NB4 (cell line): ENCODE measurements around the gene THSD7B.
A peak's percentile ranks its signal among the peaks of the same experiment; 100 is the strongest.

Experiments
- DNase-seq: peaks from one replicate; pipeline ENCODE4 v3.0.0; 2010; ENCODE audit warnings: low read depth
- H3K4me3 ChIP-seq: one replicate; pipeline ENCODE4 v1.5.1; 2011; ENCODE audit warnings: mild to moderate bottlenecking, low read depth, low read length, moderate library complexity
- MYC ChIP-seq: IDR thresholded peaks from 2 replicates; pipeline ENCODE4 v1.6.1; 2011; ENCODE audit warnings: low read depth, low read length
- POLR2A ChIP-seq: IDR thresholded peaks from 2 replicates; pipeline ENCODE4 v1.6.1; 2011; ENCODE audit warnings: mild to moderate bottlenecking; ENCODE audit not compliant: insufficient read length; ENCODE audit errors: extremely low read depth
- TF ChIP-seq, protein P1 (sequence below): IDR thresholded peaks from one replicate; pipeline ENCODE4 v1.5.1; 2012; ENCODE audit warnings: low read depth, low read length
- TF ChIP-seq, protein P2 (sequence below): IDR thresholded peaks from 2 replicates; pipeline ENCODE4 v1.6.1; 2011; ENCODE audit warnings: low read depth, low read length

THSD7B gene

DNA sequence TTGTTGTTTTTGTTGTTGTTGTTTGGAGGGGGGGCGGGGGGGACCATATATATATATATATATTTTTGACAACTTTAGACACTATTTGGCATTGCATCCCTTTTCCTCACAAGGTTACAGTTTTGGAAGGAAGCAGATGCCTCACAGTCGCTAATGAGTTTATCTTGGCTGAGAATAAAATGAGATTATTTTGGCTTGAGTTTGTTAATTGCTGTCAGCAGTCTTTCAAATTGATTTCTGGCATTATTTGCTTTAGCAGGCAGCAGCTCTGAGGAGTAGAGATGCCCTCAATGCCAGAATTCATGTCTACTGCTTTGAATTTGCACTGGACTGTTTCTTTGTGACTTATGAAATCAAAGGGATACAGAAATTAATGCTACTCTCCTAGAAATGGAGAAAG is 603.8 kb downstream of the THSD7B start:
- no peak for DNase-seq
- TF ChIP-seq, protein P1, sequence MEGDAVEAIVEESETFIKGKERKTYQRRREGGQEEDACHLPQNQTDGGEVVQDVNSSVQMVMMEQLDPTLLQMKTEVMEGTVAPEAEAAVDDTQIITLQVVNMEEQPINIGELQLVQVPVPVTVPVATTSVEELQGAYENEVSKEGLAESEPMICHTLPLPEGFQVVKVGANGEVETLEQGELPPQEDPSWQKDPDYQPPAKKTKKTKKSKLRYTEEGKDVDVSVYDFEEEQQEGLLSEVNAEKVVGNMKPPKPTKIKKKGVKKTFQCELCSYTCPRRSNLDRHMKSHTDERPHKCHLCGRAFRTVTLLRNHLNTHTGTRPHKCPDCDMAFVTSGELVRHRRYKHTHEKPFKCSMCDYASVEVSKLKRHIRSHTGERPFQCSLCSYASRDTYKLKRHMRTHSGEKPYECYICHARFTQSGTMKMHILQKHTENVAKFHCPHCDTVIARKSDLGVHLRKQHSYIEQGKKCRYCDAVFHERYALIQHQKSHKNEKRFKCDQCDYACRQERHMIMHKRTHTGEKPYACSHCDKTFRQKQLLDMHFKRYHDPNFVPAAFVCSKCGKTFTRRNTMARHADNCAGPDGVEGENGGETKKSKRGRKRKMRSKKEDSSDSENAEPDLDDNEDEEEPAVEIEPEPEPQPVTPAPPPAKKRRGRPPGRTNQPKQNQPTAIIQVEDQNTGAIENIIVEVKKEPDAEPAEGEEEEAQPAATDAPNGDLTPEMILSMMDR: no peak
- TF ChIP-seq, protein P2, sequence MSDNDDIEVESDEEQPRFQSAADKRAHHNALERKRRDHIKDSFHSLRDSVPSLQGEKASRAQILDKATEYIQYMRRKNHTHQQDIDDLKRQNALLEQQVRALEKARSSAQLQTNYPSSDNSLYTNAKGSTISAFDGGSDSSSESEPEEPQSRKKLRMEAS: no peak
- TF ChIP-seq MYC (no peak), POLR2A (no peak)
- H3K4me3 ChIP-seq: no peak overlapping the region

DNA sequence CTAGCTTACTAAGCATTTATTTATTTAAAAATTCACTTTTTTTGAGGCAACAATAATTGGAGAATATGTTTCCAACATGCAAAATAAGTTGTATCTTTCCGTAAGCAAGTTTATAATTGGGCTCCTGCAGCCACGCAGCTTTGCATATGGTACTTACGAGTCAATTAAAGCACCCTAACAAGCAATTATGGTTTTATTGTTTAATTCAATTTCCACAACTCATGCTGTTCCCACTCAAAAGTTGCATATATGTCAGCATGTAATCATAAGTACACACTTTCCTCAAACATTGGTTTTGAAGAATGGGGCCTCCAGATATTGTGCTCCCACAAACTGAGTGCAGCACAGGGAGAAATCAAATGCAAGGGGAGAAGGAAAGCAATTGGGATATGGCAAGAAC is 613.8 kb downstream of the THSD7B start:
- H3K4me3 ChIP-seq: no peak overlapping the region
- DNase-seq: no peak
- TF ChIP-seq, protein P2: no peak
- TF ChIP-seq POLR2A (no peak), MYC (no peak)
- TF ChIP-seq, protein P1: no peak

DNA sequence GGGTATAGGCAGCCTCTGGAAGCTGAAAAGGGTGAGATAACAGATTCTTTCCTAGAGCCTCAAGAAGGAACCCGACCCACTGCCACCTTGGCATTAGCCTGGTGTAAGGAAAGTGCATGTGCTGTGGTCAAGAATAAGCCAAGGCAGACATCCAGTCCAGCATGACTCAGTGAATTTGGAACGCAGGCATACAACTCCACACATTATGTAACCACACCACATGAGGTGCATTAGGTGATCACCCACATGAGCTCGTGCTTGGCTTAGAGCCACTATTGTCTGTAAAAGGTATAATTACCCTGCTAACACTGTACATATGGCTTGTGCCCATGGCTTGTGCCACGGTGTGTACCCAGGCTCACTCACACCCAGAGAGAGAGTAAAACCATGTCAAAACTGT is 615.3 kb downstream of the THSD7B start:
- no peak overlapping the region for H3K4me3 ChIP-seq
- TF ChIP-seq MYC (no peak), POLR2A (no peak)
- TF ChIP-seq, protein P1: no peak
- TF ChIP-seq, protein P2: no peak
- no peak for DNase-seq

DNA sequence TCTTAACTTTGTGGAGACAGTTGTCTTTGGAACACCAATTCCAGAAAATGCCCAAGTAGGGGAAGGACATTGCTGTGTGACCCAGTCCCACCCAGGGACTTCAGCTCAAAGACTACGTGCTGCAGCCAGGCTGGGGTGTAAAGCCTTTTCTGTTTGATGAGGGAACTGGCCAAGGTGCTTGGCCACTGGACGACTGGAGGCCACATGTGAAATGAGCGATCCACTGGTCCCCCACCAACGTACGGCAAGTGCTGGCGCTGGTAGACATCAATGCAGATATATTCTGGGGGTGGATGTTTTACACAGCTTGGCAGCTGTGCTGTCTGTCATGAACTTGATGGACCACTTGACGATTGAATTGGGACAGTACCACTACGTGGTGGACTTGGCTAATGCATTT is 616.4 kb downstream of the THSD7B start:
- TF ChIP-seq, protein P2: no peak
- TF ChIP-seq, protein P1: no peak
- DNase-seq: no peak
- no peak overlapping the region for H3K4me3 ChIP-seq

DNA sequence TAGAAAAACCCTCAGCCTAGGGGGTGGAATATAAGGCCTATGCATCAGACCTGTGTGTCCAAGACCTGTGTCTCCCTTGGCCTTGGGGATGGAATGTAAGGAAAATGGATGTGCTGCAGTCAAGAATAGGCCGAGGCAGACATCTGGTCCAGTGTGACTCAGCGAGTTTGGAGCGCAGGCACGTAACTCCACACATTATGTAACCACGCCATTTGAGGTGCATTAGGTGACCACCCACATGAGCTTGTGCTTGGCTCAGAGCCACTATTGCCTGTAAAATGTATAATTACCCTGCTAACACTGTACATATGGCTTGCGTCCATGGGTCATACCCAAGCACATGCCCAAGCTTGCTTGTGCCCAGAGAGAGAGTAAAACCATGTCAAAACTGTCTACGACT is 618.0 kb downstream of the THSD7B start:
- TF ChIP-seq MYC: no peak
- TF ChIP-seq, protein P1: no peak
- no peak for TF ChIP-seq POLR2A
- TF ChIP-seq, protein P2: no peak
- DNase-seq: peak; percentile 46
- no peak overlapping the region for H3K4me3 ChIP-seq

DNA sequence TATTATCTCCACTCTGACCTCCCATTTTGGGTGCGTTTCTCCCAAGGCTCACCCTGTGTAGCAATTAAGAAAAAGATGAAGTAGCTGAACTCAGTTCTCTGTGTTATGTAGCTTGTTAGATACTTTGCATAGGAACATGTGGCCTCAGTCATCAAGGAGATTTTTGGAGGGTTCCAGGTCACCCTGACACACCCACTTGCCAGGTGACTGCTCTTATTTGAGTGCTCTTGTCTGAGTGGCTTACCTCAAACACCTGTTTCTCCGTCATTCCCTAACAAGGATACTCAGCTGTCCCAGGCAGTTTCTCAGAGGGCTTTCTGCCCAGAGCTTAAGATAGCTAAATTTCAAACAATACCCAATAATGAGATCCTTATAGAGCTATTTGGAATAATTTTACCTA is 621.7 kb downstream of the THSD7B start:
- no peak overlapping the region for H3K4me3 ChIP-seq
- no peak for DNase-seq
- TF ChIP-seq, protein P1: no peak
- no peak for TF ChIP-seq POLR2A
- TF ChIP-seq, protein P2: no peak
- TF ChIP-seq MYC: no peak
